Panc1 (cell line): Measurements from ENCODE around the gene SEC16A. TPM values are rescaled to one million over a fixed set of nuclear protein-coding genes. Genes with fewer than 3 reads are reported as not detected.

Experiments used
- ATAC-seq: fragments of 200-7000 bp; cut with Tn5 transposase; 2 replicates; pipeline ENCODE4 v1.9.1; 2020; ENCODE audit warnings: mild to moderate bottlenecking, moderate library complexity
- BruUV-seq: library from RNA; stranded (reverse); fragments of 400-500 nt; replicated peaks from 2 replicates; lab custom pipeline; 2021; lab: Mats Ljungman, UMichigan
- CTCF ChIA-PET: fragments of 300-600 bp; sonication (Branson Sonifier 250); formaldehyde crosslinking; loops from one replicate; lab custom pipeline; 2022; ENCODE audit warnings: antibody characterized with exemption; lab: Charles Lee
- POLR2A ChIA-PET: fragments of 300-600 bp; sonication (Branson Sonifier 250); formaldehyde crosslinking; loops from one replicate; lab custom pipeline; 2022; ENCODE audit warnings: antibody characterized with exemption; lab: Charles Lee
- DNase-seq: peaks from one replicate; pipeline ENCODE4 v3.0.0-alpha.2; 2010; ENCODE audit warnings: low read depth, low spot score
- H3K27ac ChIP-seq: 2 replicates; pipeline ENCODE4 v1.5.1; 2011; ENCODE audit warnings: mild to moderate bottlenecking, low read length, inconsistent platforms
- H3K27me3 ChIP-seq: fragments of 200-500 bp; sonication (Bioruptor generic); 2 replicates; pipeline ENCODE4 v1.6.0; 2014; ENCODE audit warnings: low read length, inconsistent platforms; ENCODE audit not compliant: control insufficient read depth, insufficient read depth
- H3K36me3 ChIP-seq: fragments of 200-500 bp; sonication (Bioruptor generic); 2 replicates; pipeline ENCODE4 v1.5.1; 2014; ENCODE audit warnings: inconsistent platforms, mild to moderate bottlenecking, low read length, moderate library complexity; ENCODE audit not compliant: control insufficient read depth, insufficient read depth
- H3K4me1 ChIP-seq: 2 replicates; pipeline ENCODE4 v1.5.1; 2011; ENCODE audit warnings: inconsistent platforms, mild to moderate bottlenecking, low read length, moderate library complexity; ENCODE audit not compliant: control insufficient read depth, insufficient read depth
- H3K4me3 ChIP-seq, 2 experiments: 2 replicates each; pipeline ENCODE4 v1.5.1; 2011 to 2012; ENCODE audit warnings: low read depth in 2 of 2, low read length in 2 of 2, mild to moderate bottlenecking in 2 of 2, inconsistent platforms in 1 of 2, moderate library complexity in 1 of 2
- H3K9me3 ChIP-seq: fragments of 200-500 bp; sonication (Bioruptor generic); 2 replicates; pipeline ENCODE4 v1.5.1; 2014; ENCODE audit warnings: low read depth, mild to moderate bottlenecking, inconsistent platforms, low read length, moderate library complexity; ENCODE audit not compliant: control insufficient read depth, insufficient read depth
- POLR2AphosphoS5 ChIP-seq: IDR thresholded peaks from 2 replicates; pipeline ENCODE4 v1.6.1; 2012; ENCODE audit warnings: mild to moderate bottlenecking, low read depth, low read length, moderate library complexity
- REST ChIP-seq, 2 experiments: IDR thresholded peaks; 2 replicates each; pipeline ENCODE4 v1.6.1; 2011 to 2012; ENCODE audit warnings: low read depth in 2 of 2, control low read depth in 1 of 2, low read length in 1 of 2, mild to moderate bottlenecking in 1 of 2, moderate library complexity in 1 of 2; ENCODE audit not compliant: insufficient read depth in 1 of 2
- SIN3A ChIP-seq: IDR thresholded peaks from 2 replicates; pipeline ENCODE4 v1.6.1; 2012; ENCODE audit warnings: low read depth, mild to moderate bottlenecking, low read length, moderate library complexity, borderline replicate concordance; ENCODE audit not compliant: insufficient read depth
- TCF7L2 ChIP-seq: IDR thresholded peaks from 2 replicates; pipeline ENCODE4 v1.6.1; 2011; ENCODE audit warnings: mild to moderate bottlenecking, low read depth, low read length, inconsistent platforms
- in situ Hi-C: cut with HindIII; loops from 2 replicates; pipeline ENCODE4 v1.10.0; 2016; ENCODE audit warnings: low sequenced_read_pairs, low pct_unique_long_range_greater_than_20kb
- intact Hi-C: fragments of 100-400 bp; cut with micrococcal nuclease; formaldehyde crosslinking; loops from one replicate; pipeline ENCODE4 v1.10.0; 2022; ENCODE audit not compliant: unreplicated experiment
- total RNA-seq: library from RNA; stranded (reverse); gene quantifications from one replicate; pipeline ENCODE4 v1.2.1, GENCODE V29; 2021; ENCODE audit not compliant: unreplicated experiment
- TF ChIP-seq, protein P1 (sequence below): fragments of 450-650 bp; IDR thresholded peaks from 2 replicates; pipeline ENCODE4 v1.5.1; 2017; ENCODE audit warnings: mild to moderate bottlenecking

Gene SEC16A
- total RNA-seq, 1 experiment from 2014 or later = 76.5 TPM

GRCh38 chr9:136487672-136488071, 4.8 kb upstream of the SEC16A start:
- Histone ChIP-seq H3K9me3 (no peaks in the 10 kb centered on the region), H3K27ac (no peak overlapping the region), H3K4me3 (no peak overlapping the region), H3K36me3 (no peaks in the 10 kb centered on the region; the same call in 1 of the 2 replicates), H3K4me1 (peaks cover 8% of the 10 kb centered on the region), H3K27me3 (no peaks in the 10 kb centered on the region)
- in situ Hi-C loops = loop anchor here (10.0 kb wide), 1 partner anchor 57 kb away; the partner anchor contains the start of gene NOTCH1
- ChIA-PET POLR2A (no interaction called here), CTCF (interaction anchor here (0.5 to 1.0 kb wide), 5 partner anchors 66 to 167 kb away, joined by 3 to 5 read pairs (median 3); no protein-coding TSS in a partner anchor)
- no peak for TF ChIP-seq SIN3A
- TF ChIP-seq, protein P1, sequence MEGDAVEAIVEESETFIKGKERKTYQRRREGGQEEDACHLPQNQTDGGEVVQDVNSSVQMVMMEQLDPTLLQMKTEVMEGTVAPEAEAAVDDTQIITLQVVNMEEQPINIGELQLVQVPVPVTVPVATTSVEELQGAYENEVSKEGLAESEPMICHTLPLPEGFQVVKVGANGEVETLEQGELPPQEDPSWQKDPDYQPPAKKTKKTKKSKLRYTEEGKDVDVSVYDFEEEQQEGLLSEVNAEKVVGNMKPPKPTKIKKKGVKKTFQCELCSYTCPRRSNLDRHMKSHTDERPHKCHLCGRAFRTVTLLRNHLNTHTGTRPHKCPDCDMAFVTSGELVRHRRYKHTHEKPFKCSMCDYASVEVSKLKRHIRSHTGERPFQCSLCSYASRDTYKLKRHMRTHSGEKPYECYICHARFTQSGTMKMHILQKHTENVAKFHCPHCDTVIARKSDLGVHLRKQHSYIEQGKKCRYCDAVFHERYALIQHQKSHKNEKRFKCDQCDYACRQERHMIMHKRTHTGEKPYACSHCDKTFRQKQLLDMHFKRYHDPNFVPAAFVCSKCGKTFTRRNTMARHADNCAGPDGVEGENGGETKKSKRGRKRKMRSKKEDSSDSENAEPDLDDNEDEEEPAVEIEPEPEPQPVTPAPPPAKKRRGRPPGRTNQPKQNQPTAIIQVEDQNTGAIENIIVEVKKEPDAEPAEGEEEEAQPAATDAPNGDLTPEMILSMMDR = no peak
- no peak for TF ChIP-seq POLR2AphosphoS5
- no peak for TF ChIP-seq REST (IDR thresholded peaks at IDR 0.05; ENCODE audit: insufficient read depth in 1 of 2, low read depth in 2 of 2, low read length in 1 of 2)
- TF ChIP-seq TCF7L2 = no peak
- ATAC-seq (no peak), DNase-seq (no peak)
- no TSS peak for BruUV-seq
- intact Hi-C loops = loop anchor here (2.0 kb wide), 1 partner anchor 143 kb away; no protein-coding TSS in a partner anchor

DNA sequence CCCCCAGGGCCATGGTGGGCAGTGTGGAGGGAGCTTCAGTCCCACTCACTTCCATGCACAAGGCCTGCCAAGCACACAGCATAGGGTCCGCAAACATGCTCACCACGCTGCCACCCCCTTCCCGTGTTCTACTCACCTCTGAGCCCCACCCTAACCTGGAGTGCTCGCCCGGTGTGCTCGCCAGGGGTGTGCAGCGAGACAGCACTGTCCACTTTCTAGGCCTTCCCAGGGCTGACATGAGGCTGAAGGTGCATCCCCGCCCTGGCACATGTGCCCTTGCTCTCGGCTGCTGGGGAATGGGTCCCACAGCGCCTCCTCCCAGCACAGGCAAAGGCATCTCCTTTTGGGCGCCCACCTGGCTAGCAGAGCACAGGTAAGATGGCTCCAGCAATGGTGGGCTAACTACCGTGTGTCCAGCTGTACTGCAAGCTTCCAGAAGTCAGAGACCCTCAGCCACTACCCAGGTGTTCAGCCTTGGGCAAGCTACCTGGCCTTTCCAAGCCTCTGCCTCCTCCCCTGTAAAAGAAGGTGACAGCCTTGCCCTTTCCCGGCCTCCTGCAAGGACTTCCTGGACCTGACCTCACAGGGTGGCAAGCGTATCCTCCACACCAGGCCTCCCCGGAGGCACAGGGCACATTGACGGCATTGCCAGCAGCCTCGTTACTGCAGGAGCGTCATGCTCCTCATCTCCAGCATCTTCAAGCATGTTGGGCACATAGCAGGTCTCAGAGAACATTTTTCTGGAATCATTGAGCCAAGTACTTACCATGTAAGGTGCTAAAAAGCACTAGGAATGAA, 4.2 kb upstream of the SEC16A start:
- no peak for TF ChIP-seq POLR2AphosphoS5
- POLR2A ChIA-PET = no interaction called here
- Histone ChIP-seq H3K4me1 (peaks cover 8% of the 10 kb centered on the region), H3K27me3 (no peaks in the 10 kb centered on the region), H3K36me3 (peaks cover 2% of the 10 kb centered on the region; the same call in 1 of the 2 replicates), H3K4me3 (no peak overlapping the region), H3K9me3 (no peaks in the 10 kb centered on the region), H3K27ac (no peak overlapping the region)
- intact Hi-C loops = no loop called here
- ATAC-seq (no peak), DNase-seq (no peak)
- BruUV-seq = no TSS peak
- in situ Hi-C loops = loop anchor here (10.0 kb wide), 1 partner anchor 58 kb away; the partner anchor contains the start of gene NOTCH1
- CTCF ChIA-PET = interaction anchor here (0.6 to 2.7 kb wide), 5 partner anchors 139 to 146 kb away, joined by 3 to 17 read pairs (median 5); no protein-coding TSS in a partner anchor
